Erythroblast (primary cell): Measurements from ENCODE around the gene WDFY4.

Experiments
- GATA1 ChIP-seq: IDR thresholded peaks from 2 replicates; pipeline ENCODE4 v1.6.1; 2011; ENCODE audit warnings: low read depth, mild to moderate bottlenecking, control low read depth, low read length, moderate library complexity
- POLR2A ChIP-seq: IDR thresholded peaks from 2 replicates; pipeline ENCODE4 v1.6.1; 2011; ENCODE audit warnings: mild to moderate bottlenecking, low read length

DNA sequence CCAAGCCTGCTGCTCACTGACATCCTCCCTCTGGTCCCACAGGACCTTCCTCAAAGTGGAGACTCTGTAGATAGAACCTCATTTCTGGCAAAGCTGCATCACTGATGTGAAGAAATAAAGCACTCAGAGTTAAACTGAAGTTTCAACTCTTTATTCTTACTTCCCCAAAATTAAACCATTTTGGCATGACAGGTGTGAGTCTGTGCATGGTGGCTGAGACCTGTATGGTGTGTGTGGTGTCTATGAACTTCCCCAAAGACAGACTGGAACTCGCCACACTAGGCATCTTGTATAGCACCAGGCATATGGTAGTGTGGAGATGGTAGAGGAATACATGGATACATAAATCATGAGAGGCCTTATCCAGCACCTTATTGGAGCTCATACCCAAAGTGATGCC lies 6.6 kb upstream of the WDFY4 start:
- TF ChIP-seq POLR2A (no peak), GATA1 (no peak)
